PC-9 (cell line): ENCODE results near the gene RFTN1.

Source experiments
- EZH2 ChIP-seq: fragments of 200-600 bp; sonication (generic); IDR thresholded peaks from 2 replicates; pipeline ENCODE4 v1.8.0; 2017; ENCODE audit warnings: antibody characterized with exemption, low read depth
- TF ChIP-seq, protein P1 (sequence below): fragments of 200-600 bp; sonication (generic); conservative IDR thresholded peaks from 2 replicates; pipeline ENCODE4 v1.6.1; 2017; ENCODE audit warnings: mixed run types, antibody characterized with exemption, mild to moderate bottlenecking, moderate library complexity

DNA sequence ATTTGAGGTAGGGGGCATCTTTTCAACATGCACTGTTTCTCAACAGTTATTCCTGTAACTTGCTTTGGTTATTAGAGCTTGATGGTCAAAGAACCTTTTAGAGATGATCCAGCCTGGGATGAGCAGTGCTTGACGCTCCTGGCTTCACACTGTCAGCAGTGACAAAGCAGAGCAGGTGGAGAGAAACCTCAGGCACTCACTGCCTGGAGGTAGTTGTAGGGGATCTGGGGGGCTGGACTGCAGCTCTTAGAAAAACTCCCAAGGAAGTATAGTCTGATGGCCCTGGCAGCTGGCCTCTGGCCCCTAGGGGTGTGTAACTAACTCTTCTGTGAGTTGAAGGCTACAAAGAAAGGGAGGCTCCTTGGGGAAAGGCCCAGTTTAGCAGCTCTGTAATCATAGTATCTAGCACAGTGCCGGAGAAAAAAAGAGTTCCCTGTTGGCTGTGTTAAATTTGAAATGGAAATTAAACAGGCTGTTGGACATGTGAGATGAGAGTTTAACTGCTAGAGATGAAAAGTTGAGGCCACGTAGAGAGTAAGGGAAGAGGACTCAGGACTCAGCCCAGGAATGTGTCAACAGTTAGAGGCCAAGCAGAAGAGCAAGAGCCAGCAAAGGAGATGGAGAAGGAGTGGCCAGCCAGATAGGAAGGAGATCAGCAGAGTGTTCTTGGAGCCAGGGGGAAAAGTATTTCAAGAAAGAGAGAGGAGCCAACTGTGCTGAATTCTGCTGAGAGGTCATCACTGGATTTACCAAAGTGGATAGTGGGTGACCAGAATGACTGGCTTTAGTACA is 234.3 kb downstream of the RFTN1 start:
- TF ChIP-seq EZH2: no peak
- TF ChIP-seq, protein P1, sequence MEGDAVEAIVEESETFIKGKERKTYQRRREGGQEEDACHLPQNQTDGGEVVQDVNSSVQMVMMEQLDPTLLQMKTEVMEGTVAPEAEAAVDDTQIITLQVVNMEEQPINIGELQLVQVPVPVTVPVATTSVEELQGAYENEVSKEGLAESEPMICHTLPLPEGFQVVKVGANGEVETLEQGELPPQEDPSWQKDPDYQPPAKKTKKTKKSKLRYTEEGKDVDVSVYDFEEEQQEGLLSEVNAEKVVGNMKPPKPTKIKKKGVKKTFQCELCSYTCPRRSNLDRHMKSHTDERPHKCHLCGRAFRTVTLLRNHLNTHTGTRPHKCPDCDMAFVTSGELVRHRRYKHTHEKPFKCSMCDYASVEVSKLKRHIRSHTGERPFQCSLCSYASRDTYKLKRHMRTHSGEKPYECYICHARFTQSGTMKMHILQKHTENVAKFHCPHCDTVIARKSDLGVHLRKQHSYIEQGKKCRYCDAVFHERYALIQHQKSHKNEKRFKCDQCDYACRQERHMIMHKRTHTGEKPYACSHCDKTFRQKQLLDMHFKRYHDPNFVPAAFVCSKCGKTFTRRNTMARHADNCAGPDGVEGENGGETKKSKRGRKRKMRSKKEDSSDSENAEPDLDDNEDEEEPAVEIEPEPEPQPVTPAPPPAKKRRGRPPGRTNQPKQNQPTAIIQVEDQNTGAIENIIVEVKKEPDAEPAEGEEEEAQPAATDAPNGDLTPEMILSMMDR: no peak
